ENCODE measurements around the gene KCNQ1. TPM values are rescaled to one million over a fixed set of nuclear protein-coding genes. Genes with fewer than 3 reads are reported as not detected.

KCNQ1 gene
- total and polyA plus RNA-seq, 2 experiments from 2014 or later, result 0.45 to 0.87 TPM

GRCh38 chr11:2717561-2718325 lies 272.9 kb downstream of the KCNQ1 start (continued):
- no peak for TF ChIP-seq CREB1 (CRISPR knock-in tag; IDR thresholded peaks at IDR 0.05; ENCODE audit: low read depth)
- TF ChIP-seq EZH2phosphoT487 (IDR thresholded peaks at IDR 0.05; ENCODE audit: unreplicated experiment), result no peak
- no peak for TF ChIP-seq EZH2 (IDR thresholded peaks at IDR 0.05; ENCODE audit: low read depth, unreplicated experiment)
- TF ChIP-seq POLR2AphosphoS5 (IDR thresholded peaks at IDR 0.05; ENCODE audit: low read depth), result no peak
- TF ChIP-seq ZNF331 (CRISPR knock-in tag; IDR thresholded peaks at IDR 0.05; ENCODE audit: low read depth), result no peak
- TF ChIP-seq CTCF (conservative IDR thresholded peaks at IDR 0.05; ENCODE audit: low read depth in 2 of 2), result no peak

GRCh38 chr11:2718817-2719438 lies 274.1 kb downstream of the KCNQ1 start:
- Mint-ChIP-seq H3K27ac (no peak overlapping the region), H3K4me1 (peaks cover 43% of the 10 kb centered on the region), H3K27me3 (ENCODE audit: insufficient read depth, low read depth, poor library complexity) (peaks cover 86% of the 10 kb centered on the region), H3K9me3 (no peaks in the 10 kb centered on the region), H3K4me3 (peak overlapping the region; percentile 6; the same call in 1 of the 3 replicates), H3K36me3 (ENCODE audit: low read depth) (no peaks in the 10 kb centered on the region)
- peak; percentile 27 for DNase-seq (ENCODE audit: low spot score)
- Histone ChIP-seq H3K4me2 (peak overlapping the region; percentile 62), H3F3A (replicated peaks; ENCODE audit: low read depth) (no peaks in the 10 kb centered on the region), H3K9me2 (ENCODE audit: insufficient read depth) (no peaks in the 10 kb centered on the region), H3K27ac (ENCODE audit: low read depth) (no peak overlapping the region), H3K4me3 (no peak overlapping the region), H3K27me3 (ENCODE audit: insufficient read depth) (peaks cover 70% of the 10 kb centered on the region), H4K20me1 (replicated peaks; ENCODE audit: insufficient read depth) (no peaks in the 10 kb centered on the region), H3K4me1 (ENCODE audit: insufficient read depth) (peaks cover 29% of the 10 kb centered on the region), H2AFZ (no peak overlapping the region), H3K36me3 (ENCODE audit: insufficient read depth) (no peaks in the 10 kb centered on the region), H3K79me2 (replicated peaks; ENCODE audit: insufficient read depth) (no peaks in the 10 kb centered on the region)
- ATAC-seq, result peak; percentile 67
- TF ChIP-seq ZNF462 (CRISPR knock-in tag; IDR thresholded peaks at IDR 0.05), result peak; percentile 6; the same call in 1 of the 2 replicates
- no peak for TF ChIP-seq ETS1 (IDR thresholded peaks at IDR 0.05)

Measured in GM23338 (cell line).